ENCODE measurements around the gene GAS1.

The GAS1 gene

DNA sequence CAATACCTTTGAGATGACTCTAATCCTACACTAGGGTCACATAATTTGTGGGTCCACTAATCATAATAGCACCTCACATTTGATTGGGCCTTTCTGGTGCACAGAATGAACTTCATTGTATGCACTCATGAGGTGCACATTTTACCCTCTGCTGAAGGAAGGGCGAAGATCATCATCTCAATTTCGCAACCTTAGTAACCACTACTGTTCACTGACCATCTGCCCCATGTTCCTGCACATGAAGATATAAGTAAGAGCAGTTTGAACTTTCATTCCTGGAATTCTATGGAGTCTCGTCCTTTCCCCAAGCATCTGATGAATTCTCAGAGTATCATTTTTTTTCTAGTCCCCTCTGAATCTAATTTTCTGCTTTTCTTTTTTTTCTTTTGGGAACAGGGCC is 21.2 kb downstream of the GAS1 start:
- DNase-seq (ENCODE audit: low read depth in 3 of 3, low spot score in 1 of 3): no peak

GRCh38 chr9:86925686-86926085 is 21.6 kb downstream of the GAS1 start:
- no peak for DNase-seq (ENCODE audit: low read depth in 3 of 3, low spot score in 1 of 3)

DNA sequence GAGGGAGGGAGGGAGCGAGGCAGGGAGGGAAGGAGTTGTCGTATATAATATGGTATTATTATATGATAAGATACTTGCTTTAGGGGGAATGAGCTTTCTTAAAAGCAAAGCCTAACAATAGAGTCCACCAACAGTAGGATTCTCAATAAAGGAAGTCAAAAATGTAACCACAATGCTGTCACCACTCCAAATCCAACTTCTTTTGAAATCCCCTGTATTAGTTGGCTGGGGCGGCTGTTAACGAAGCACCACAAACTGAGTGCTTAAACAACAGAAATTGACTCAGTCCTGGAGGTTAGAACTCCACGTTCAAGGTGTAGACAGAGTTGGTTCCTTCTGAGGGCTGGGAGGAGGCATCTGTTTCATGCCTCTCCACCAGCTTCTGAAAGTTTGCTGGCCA is 23.1 kb downstream of the GAS1 start:
- no peak for DNase-seq (ENCODE audit: low read depth in 3 of 3, low spot score in 1 of 3)

DNA sequence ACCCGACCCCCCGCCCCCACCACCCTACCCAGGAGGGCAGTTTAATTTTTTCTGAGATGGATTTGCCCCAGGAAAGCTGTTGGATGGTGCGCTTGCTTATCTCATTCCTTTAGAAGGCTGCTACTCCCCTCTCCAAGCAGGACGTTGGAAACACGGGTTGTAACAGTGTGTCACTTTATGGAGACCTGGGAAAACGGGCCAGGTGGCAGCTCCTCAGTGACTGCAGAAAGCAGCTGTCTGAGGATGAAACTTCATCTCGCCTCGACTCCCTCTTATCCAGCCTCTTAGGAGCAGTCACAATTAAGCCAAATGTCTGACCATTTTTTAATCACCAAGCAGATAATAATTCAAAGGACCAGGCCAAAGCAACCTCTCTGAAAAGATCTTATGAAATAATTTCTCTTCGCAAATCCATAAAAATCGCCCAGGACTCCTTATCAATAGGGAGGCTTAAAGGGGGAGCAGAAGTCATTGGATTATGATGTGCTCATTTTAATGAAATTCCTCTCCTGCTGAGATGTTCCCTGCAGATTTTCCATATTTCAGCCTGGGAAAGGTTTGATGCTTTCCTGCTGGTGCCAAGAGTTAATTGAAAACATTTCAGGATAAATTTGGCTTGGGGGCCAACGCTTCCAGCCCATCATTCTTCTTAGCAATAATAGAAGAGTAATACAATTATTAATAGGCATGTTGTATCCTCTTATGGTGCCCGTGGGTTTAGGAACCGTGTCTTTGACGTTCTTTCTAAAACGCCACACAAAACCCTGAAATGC is 26.0 kb downstream of the GAS1 start:
- DNase-seq (ENCODE audit: low read depth in 3 of 3, low spot score in 1 of 3): no peak

DNA sequence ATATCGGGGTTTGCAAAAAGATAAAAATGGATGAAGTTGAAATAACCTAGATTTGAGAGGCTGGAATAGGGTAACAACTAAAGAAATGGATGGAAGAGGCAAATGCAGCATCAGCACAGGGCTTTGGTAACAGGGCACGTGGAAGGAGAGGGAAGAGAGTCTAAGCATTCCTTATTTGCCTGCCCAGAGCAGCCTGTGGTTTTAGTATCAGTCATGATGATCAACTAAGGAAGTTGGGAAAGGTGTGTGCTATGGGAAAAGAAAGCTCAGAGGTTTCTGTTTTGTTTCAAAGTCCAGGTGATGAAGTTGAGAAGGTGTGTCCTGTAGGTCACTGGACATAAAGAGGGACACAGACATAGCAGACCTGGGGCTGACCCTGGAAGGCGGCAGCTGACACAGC is 28.8 kb downstream of the GAS1 start:
- no peak for DNase-seq (ENCODE audit: low read depth in 3 of 3, low spot score in 1 of 3)

GRCh38 chr9:86912210-86912609 is 35.1 kb downstream of the GAS1 start:
- no peak for DNase-seq (ENCODE audit: low read depth in 3 of 3, low spot score in 1 of 3)

- DNase-seq (ENCODE audit: low read depth in 3 of 3, low spot score in 1 of 3): no peak
Observed at GRCh38 chr9:86909388-86909787, 37.9 kb downstream of the GAS1 start.

DNA sequence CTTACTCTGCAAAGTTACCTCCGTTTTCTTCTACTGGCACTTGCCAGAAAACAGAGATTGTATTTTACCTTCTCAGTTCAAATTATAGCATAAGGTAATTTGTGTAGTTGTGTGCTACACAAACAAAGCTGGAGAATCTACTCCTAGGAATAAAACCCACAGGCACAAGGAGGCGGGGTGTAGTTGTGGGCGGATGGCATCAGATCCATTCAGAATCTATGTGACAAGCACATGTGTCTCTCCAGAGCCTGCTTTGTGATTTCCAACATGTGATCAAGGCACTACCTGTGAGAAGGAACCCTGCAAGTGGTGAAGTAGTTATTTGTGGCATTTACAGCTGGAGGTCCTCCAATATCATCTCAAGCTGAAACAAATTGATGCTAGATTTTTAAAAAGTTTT is 39.0 kb downstream of the GAS1 start:
- DNase-seq (ENCODE audit: low read depth in 3 of 3, low spot score in 1 of 3): no peak

DNA sequence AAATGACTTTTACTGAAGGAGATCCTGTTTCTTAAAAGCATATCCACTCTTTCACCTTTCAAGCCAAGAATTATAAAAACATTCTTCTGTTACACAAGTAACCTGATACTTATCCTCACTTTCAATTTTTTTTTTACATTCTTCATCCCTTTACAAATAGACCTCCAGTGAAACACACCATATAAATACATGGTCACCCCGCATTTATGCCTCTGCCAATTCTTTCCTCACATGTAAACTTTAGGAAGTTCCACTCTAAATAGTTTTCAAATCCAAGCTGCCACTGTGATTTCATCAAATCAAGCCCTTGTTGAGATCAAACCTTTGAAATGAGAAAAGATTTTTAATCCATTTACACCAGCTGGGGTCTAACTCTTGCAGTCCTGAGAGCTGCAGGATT is 40.0 kb downstream of the GAS1 start:
- no peak for DNase-seq (ENCODE audit: low read depth in 3 of 3, low spot score in 1 of 3)

DNA sequence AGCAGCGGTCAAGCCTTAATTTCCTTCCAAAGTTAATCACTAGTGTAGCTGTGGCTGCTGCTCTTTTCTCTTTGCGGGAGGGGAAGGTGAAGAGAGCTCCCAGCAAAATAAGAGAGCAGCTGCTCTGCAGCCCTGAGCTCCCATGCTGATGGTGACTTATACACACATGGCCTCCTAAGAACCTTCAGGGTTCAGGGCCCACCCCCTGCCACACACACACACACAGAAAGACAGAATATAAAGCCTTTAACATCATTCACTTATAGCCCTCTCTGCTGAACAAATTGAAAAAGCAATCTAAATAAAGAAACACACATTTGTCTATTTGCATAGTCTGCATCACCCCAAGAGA is 43.6 kb downstream of the GAS1 start:
- no peak for DNase-seq (ENCODE audit: low read depth in 3 of 3, low spot score in 1 of 3)

DNA sequence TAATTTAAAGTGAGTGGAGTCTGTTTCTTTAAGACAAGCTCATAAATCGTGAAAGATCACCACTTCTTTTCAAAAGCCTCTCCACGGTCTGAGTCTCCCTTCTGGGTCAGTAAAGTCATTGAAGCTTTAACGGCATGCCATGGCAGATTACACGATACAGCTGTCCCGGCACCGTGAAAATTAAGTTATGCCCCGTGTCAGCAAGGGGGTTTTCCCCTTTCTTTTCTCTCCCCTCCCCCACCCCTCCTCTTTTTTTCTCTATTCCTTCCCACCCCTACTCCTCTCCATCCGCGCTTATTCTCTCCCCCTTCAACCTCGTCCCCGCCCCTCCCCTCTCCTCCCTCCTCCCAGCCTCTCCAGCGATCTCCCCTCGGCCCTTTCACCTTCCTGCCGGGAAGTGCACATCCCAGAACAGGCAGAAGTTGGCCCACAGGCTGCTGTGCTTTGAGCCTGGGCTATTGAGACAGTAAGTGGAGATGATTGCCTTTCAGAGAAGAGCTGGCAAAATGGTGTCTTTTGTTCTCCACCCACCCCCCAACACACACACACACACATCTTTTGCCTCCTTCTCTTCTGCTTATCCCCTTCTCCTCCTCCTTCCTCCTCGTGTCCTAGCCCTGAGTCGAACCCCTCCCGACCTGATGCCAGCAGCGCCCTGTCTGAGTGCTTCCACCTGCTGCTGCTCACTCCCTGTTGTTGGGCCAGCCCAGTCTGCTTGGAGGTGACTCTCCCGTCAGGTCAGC is 44.1 kb downstream of the GAS1 start:
- no peak for DNase-seq (ENCODE audit: low read depth in 3 of 3, low spot score in 1 of 3)

- DNase-seq (ENCODE audit: low read depth in 3 of 3, low spot score in 1 of 3): no peak
Observed at GRCh38 chr9:86902586-86902985, 44.7 kb downstream of the GAS1 start.

GRCh38 chr9:86902176-86902575 is 45.1 kb downstream of the GAS1 start:
- DNase-seq (ENCODE audit: low read depth in 3 of 3, low spot score in 1 of 3): no peak

- no peak for DNase-seq (ENCODE audit: low read depth in 3 of 3, low spot score in 1 of 3)
Observed at GRCh38 chr9:86901511-86901910, 45.8 kb downstream of the GAS1 start.

Data from stimulated activated CD4-positive, alpha-beta T cell treated with anti-CD3 and anti-CD28 coated beads, TNF-alpha, amount 100 ng/mL, for 1 hour (primary cell).